Osteoblast (primary cell): ENCODE measurements around the gene GADL1. TPM values are rescaled to one million over a fixed set of nuclear protein-coding genes. Genes with fewer than 3 reads are reported as not detected.

Experiments used
- DNase-seq: peaks from one replicate; pipeline ENCODE4 v3.0.0; 2011; ENCODE audit warnings: low spot score, mixed read lengths; ENCODE audit not compliant: insufficient read length; ENCODE audit errors: missing footprints
- H2AFZ ChIP-seq: 2 replicates; pipeline ENCODE4 v1.6.0; 2011; ENCODE audit warnings: mild to moderate bottlenecking, low read length
- H3K27ac ChIP-seq: 2 replicates; pipeline ENCODE4 v1.5.1; 2011; ENCODE audit warnings: mild to moderate bottlenecking, low read depth, low read length, moderate library complexity
- H3K27me3 ChIP-seq: 2 replicates; pipeline ENCODE4 v1.6.0; 2012; ENCODE audit warnings: mild to moderate bottlenecking, control low read depth, inconsistent platforms, low read length, moderate library complexity; ENCODE audit not compliant: insufficient read depth
- H3K36me3 ChIP-seq: 2 replicates; pipeline ENCODE4 v1.5.1; 2011; ENCODE audit warnings: mild to moderate bottlenecking, low read length, control low read depth, moderate library complexity; ENCODE audit not compliant: insufficient read depth
- H3K4me1 ChIP-seq: 2 replicates; pipeline ENCODE4 v1.5.1; 2011; ENCODE audit warnings: mild to moderate bottlenecking, low read length, control low read depth, moderate library complexity; ENCODE audit not compliant: insufficient read depth
- H3K4me2 ChIP-seq: 2 replicates; pipeline ENCODE4 v1.6.0; 2011; ENCODE audit warnings: mild to moderate bottlenecking, low read length; ENCODE audit not compliant: insufficient read depth
- H3K4me3 ChIP-seq: fragments of 200-600 bp; sonication (generic); 3 replicates; pipeline ENCODE4 v1.5.1; 2012; ENCODE audit warnings: mild to moderate bottlenecking, low read length, inconsistent platforms; ENCODE audit not compliant: insufficient read depth
- H3K79me2 ChIP-seq: 2 replicates; pipeline ENCODE4 v1.6.0; 2012; ENCODE audit warnings: mild to moderate bottlenecking, low read length, control low read depth, inconsistent platforms; ENCODE audit not compliant: insufficient read depth
- H3K9me3 ChIP-seq: 2 replicates; pipeline ENCODE4 v1.5.1; 2011; ENCODE audit warnings: low read depth, low read length, control low read depth
- H4K20me1 ChIP-seq: 2 replicates; pipeline ENCODE4 v1.6.0; 2012; ENCODE audit warnings: mild to moderate bottlenecking, low read length, control low read depth; ENCODE audit not compliant: insufficient read depth
- CTCF ChIP-seq: IDR thresholded peaks from 2 replicates; pipeline ENCODE4 v1.5.1; 2011; ENCODE audit warnings: mild to moderate bottlenecking, low read depth, low read length, moderate library complexity; ENCODE audit errors: extremely low read depth
- total RNA-seq: library from RNA; depleted of rRNA; stranded (reverse); fragments of >200 nt; gene quantifications from 2 replicates; pipeline ENCODE4 v1.2.3, GENCODE V29; 2012

Gene GADL1
- total RNA-seq, 1 donor = not detected

GRCh38 chr3:30708472-30708871, 186.0 kb downstream of the GADL1 start:
- no peak for DNase-seq
- H3K36me3 ChIP-seq = no peaks in the 10 kb centered on the region
- no peaks in the 10 kb centered on the region for H3K79me2 ChIP-seq
- no peak overlapping the region for H2AFZ ChIP-seq
- H3K27ac ChIP-seq = no peak overlapping the region
- no peaks in the 10 kb centered on the region for H3K4me1 ChIP-seq
- no peaks in the 10 kb centered on the region for H4K20me1 ChIP-seq
- no peaks in the 10 kb centered on the region for H3K27me3 ChIP-seq
- no peaks in the 10 kb centered on the region for H3K9me3 ChIP-seq
- H3K4me2 ChIP-seq = no peak overlapping the region
- no peak for TF ChIP-seq CTCF
- H3K4me3 ChIP-seq = no peak overlapping the region

- TF ChIP-seq CTCF = no peak
- Histone ChIP-seq H3K9me3 (no peaks in the 10 kb centered on the region), H3K36me3 (no peaks in the 10 kb centered on the region), H3K4me1 (no peaks in the 10 kb centered on the region), H3K27me3 (no peaks in the 10 kb centered on the region), H2AFZ (no peak overlapping the region), H3K27ac (no peak overlapping the region), H4K20me1 (no peaks in the 10 kb centered on the region), H3K79me2 (no peaks in the 10 kb centered on the region), H3K4me2 (no peak overlapping the region), H3K4me3 (no peak overlapping the region)
- DNase-seq = no peak
These were observed 186.6 kb downstream of the GADL1 start for GRCh38 chr3:30707825-30708224.

- Histone ChIP-seq H3K4me1 (no peaks in the 10 kb centered on the region), H3K9me3 (no peaks in the 10 kb centered on the region), H3K4me3 (no peak overlapping the region), H2AFZ (no peak overlapping the region), H4K20me1 (no peaks in the 10 kb centered on the region), H3K27me3 (no peaks in the 10 kb centered on the region), H3K27ac (no peak overlapping the region), H3K36me3 (no peaks in the 10 kb centered on the region), H3K4me2 (no peak overlapping the region), H3K79me2 (no peaks in the 10 kb centered on the region)
- no peak for TF ChIP-seq CTCF
- DNase-seq = no peak
These were observed 189.2 kb downstream of the GADL1 start for GRCh38 chr3:30704931-30705890.

- Histone ChIP-seq H3K9me3 (no peaks in the 10 kb centered on the region), H3K27me3 (no peaks in the 10 kb centered on the region), H2AFZ (no peak overlapping the region), H3K4me1 (no peaks in the 10 kb centered on the region), H3K27ac (no peak overlapping the region), H4K20me1 (no peaks in the 10 kb centered on the region), H3K36me3 (no peaks in the 10 kb centered on the region), H3K4me2 (no peak overlapping the region), H3K4me3 (no peak overlapping the region), H3K79me2 (no peaks in the 10 kb centered on the region)
- TF ChIP-seq CTCF = no peak
- DNase-seq = no peak
These were observed 191.5 kb downstream of the GADL1 start for GRCh38 chr3:30702828-30703397.
